Measurements from ENCODE around the gene SPNS1. TPM values are rescaled to one million over a fixed set of nuclear protein-coding genes. Genes with fewer than 3 reads are reported as not detected.

SPNS1 gene
- total RNA-seq, 1 experiment from 2014 or later = 72.0 TPM

DNA sequence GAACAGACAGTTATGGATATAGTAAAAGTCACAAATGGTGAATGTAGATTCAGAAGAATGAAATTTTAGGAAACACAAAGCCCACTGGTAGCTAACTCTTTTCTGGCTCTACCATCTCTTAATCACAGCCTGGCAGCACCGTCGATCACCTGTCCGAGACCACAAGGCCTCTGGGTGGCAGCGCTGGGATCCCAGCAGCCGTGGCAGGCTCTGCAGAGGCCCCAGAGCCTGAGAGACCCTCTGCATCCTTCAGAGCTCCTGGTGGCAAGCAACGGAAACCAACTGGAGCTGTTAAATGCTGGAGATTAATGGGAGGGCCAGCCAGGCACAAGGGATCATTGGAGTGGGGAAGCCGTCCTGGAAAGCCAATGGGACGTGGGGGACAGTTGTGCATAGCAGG is 36.5 kb downstream of the SPNS1 start:
- peak in 1 of 2 experiments; percentile 32 for DNase-seq
- Histone ChIP-seq H3K9me2 (ENCODE audit: insufficient read depth) (no peaks in the 10 kb centered on the region), H3K79me2 (ENCODE audit: low read depth) (no peaks in the 10 kb centered on the region), H3K36me3 (ENCODE audit: low read depth) (no peaks in the 10 kb centered on the region), H2AFZ (no peak overlapping the region), H3K27me3 (ENCODE audit: insufficient read depth, low read depth) (no peaks in the 10 kb centered on the region), H4K20me1 (ENCODE audit: insufficient read depth) (no peaks in the 10 kb centered on the region), H3K4me1 (replicated peaks; ENCODE audit: insufficient read depth) (peaks cover 4% of the 10 kb centered on the region; the same call in 1 of the 2 replicates), H3K27ac (no peak overlapping the region), H3K4me2 (no peak overlapping the region), H3F3A (ENCODE audit: insufficient read depth, low read depth) (peaks cover 4% of the 10 kb centered on the region; the same call in 1 of the 2 replicates), H3K4me3 (no peak overlapping the region), H3K9me3 (ENCODE audit: insufficient read depth, low read depth) (no peaks in the 10 kb centered on the region)
- no peak for TF ChIP-seq EZH2 (IDR thresholded peaks at IDR 0.05; ENCODE audit: low read depth)
- TF ChIP-seq, protein P1, sequence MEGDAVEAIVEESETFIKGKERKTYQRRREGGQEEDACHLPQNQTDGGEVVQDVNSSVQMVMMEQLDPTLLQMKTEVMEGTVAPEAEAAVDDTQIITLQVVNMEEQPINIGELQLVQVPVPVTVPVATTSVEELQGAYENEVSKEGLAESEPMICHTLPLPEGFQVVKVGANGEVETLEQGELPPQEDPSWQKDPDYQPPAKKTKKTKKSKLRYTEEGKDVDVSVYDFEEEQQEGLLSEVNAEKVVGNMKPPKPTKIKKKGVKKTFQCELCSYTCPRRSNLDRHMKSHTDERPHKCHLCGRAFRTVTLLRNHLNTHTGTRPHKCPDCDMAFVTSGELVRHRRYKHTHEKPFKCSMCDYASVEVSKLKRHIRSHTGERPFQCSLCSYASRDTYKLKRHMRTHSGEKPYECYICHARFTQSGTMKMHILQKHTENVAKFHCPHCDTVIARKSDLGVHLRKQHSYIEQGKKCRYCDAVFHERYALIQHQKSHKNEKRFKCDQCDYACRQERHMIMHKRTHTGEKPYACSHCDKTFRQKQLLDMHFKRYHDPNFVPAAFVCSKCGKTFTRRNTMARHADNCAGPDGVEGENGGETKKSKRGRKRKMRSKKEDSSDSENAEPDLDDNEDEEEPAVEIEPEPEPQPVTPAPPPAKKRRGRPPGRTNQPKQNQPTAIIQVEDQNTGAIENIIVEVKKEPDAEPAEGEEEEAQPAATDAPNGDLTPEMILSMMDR (conservative IDR thresholded peaks at IDR 0.05) = no peak
- CTCF ChIA-PET = interaction anchor here (0.6 kb wide), 1 partner anchor 711 kb away, joined by 3 read pairs; no protein-coding TSS in a partner anchor
- intact Hi-C loops (cut with micrococcal nuclease; ENCODE audit: unreplicated experiment) = no loop called here
- POLR2A ChIA-PET (ENCODE audit: unreplicated experiment) = no interaction called here
- BruUV-seq (replicated peaks) = no TSS peak

DNA sequence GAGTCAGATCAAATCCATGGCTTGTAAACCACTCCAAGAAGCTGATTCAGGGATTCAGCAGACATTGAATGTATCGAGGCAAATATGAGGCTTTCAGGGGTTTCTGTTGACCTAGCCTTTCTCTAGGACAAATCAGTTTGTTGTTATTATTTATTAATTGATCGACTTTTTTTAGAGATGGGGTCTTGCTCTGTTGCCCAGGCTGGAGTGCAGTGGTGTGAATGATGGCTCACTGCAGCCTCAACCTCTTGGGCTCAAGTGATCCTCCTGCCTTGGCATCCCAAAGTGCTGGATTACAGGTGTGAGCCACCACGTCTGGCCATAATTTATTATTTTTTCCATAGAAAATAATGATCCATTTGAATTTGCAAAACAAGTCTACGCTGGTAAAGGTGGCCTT is 37.3 kb downstream of the SPNS1 start:
- no peak overlapping the region for H2AFZ ChIP-seq
- no TSS peak for BruUV-seq (replicated peaks)
- H4K20me1 ChIP-seq (ENCODE audit: insufficient read depth) = no peaks in the 10 kb centered on the region
- H3K9me3 ChIP-seq (ENCODE audit: insufficient read depth, low read depth) = no peaks in the 10 kb centered on the region
- no peak overlapping the region for H3K4me2 ChIP-seq
- no peaks in the 10 kb centered on the region for H3K79me2 ChIP-seq (ENCODE audit: low read depth)
- intact Hi-C loops (cut with micrococcal nuclease; ENCODE audit: unreplicated experiment) = no loop called here
- TF ChIP-seq, protein P1 (conservative IDR thresholded peaks at IDR 0.05) = no peak
- TF ChIP-seq EZH2 (IDR thresholded peaks at IDR 0.05; ENCODE audit: low read depth) = no peak
- ChIA-PET POLR2A (ENCODE audit: unreplicated experiment) (no interaction called here), CTCF (no interaction called here)
- no peaks in the 10 kb centered on the region for H3K36me3 ChIP-seq (ENCODE audit: low read depth)
- no peaks in the 10 kb centered on the region for H3K27me3 ChIP-seq (ENCODE audit: insufficient read depth, low read depth)
- H3K4me1 ChIP-seq (replicated peaks; ENCODE audit: insufficient read depth) = peaks cover 4% of the 10 kb centered on the region; the same call in 1 of the 2 replicates
- peaks cover 4% of the 10 kb centered on the region; the same call in 1 of the 2 replicates for H3F3A ChIP-seq (ENCODE audit: insufficient read depth, low read depth)
- no peak overlapping the region for H3K4me3 ChIP-seq
- no peaks in the 10 kb centered on the region for H3K9me2 ChIP-seq (ENCODE audit: insufficient read depth)
- DNase-seq = peak in 1 of 2 experiments; percentile 18
- no peak overlapping the region for H3K27ac ChIP-seq

GRCh38 chr16:29012913-29013553 is 38.5 kb downstream of the SPNS1 start:
- no peak overlapping the region for H3K4me2 ChIP-seq
- no peaks in the 10 kb centered on the region for H4K20me1 ChIP-seq (ENCODE audit: insufficient read depth)
- peaks cover 4% of the 10 kb centered on the region; the same call in 1 of the 2 replicates for H3K4me1 ChIP-seq (replicated peaks; ENCODE audit: insufficient read depth)
- H3K36me3 ChIP-seq (ENCODE audit: low read depth) = no peaks in the 10 kb centered on the region
- H3F3A ChIP-seq (ENCODE audit: insufficient read depth, low read depth) = peaks cover 4% of the 10 kb centered on the region; the same call in 1 of the 2 replicates
- peak in 1 of 2 experiments; percentile 17 for DNase-seq
- POLR2A ChIA-PET (ENCODE audit: unreplicated experiment) = no interaction called here
- no peaks in the 10 kb centered on the region for H3K9me2 ChIP-seq (ENCODE audit: insufficient read depth)
- no peak overlapping the region for H2AFZ ChIP-seq
- no peak for TF ChIP-seq EZH2 (IDR thresholded peaks at IDR 0.05; ENCODE audit: low read depth)
- TF ChIP-seq, protein P1 (conservative IDR thresholded peaks at IDR 0.05) = no peak
- H3K27me3 ChIP-seq (ENCODE audit: insufficient read depth, low read depth) = no peaks in the 10 kb centered on the region
- CTCF ChIA-PET = no interaction called here
- no TSS peak for BruUV-seq (replicated peaks)
- H3K9me3 ChIP-seq (ENCODE audit: insufficient read depth, low read depth) = no peaks in the 10 kb centered on the region
- intact Hi-C loops (cut with micrococcal nuclease; ENCODE audit: unreplicated experiment) = no loop called here
- no peak overlapping the region for H3K27ac ChIP-seq
- H3K4me3 ChIP-seq = no peak overlapping the region
- H3K79me2 ChIP-seq (ENCODE audit: low read depth) = no peaks in the 10 kb centered on the region

All from PC-9 (cell line).